HUES64 (cell line): ENCODE measurements around the gene CAMP.

ENCODE experiments used
- H3K27ac ChIP-seq: 2 replicates; pipeline ENCODE4 v1.7.0; 2013; ENCODE audit warnings: low read depth, low read length, inconsistent platforms
- H3K27me3 ChIP-seq: 2 replicates; pipeline ENCODE4 v1.6.1; 2013; ENCODE audit warnings: mild to moderate bottlenecking, low read length; ENCODE audit not compliant: insufficient read depth
- H3K36me3 ChIP-seq: 2 replicates; pipeline ENCODE4 v1.6.1; 2013; ENCODE audit warnings: mild to moderate bottlenecking, low read length; ENCODE audit not compliant: insufficient read depth
- H3K4me1 ChIP-seq: 2 replicates; pipeline ENCODE4 v1.6.1; 2013; ENCODE audit warnings: mild to moderate bottlenecking, low read length, moderate library complexity; ENCODE audit not compliant: insufficient read depth
- H3K4me3 ChIP-seq: 2 replicates; pipeline ENCODE4 v1.5.1; 2013; ENCODE audit warnings: mild to moderate bottlenecking, low read length, moderate library complexity
- H3K9ac ChIP-seq: 2 replicates; pipeline ENCODE4 v1.6.1; 2013; ENCODE audit warnings: mild to moderate bottlenecking, low read depth, low read length
- H3K9me3 ChIP-seq: 2 replicates; pipeline ENCODE4 v1.6.1; 2013; ENCODE audit warnings: low read depth, low read length; ENCODE audit not compliant: insufficient read depth
- WGBS: fragments of 150-250, 120-280 bp; methylation state at CpG from one replicate; pipeline ENCODE4 v1.1.7; 2013; ENCODE audit warnings: missing lambda C conversion rate; 5-methylcytosine and 5-hydroxymethylcytosine counted together

Gene CAMP

GRCh38 chr3:48215466-48215865 lies 7.8 kb upstream of the CAMP start:
- Histone ChIP-seq H3K36me3 (no peaks in the 10 kb centered on the region), H3K9me3 (no peaks in the 10 kb centered on the region), H3K9ac (no peak overlapping the region), H3K4me1 (no peaks in the 10 kb centered on the region), H3K4me3 (no peak overlapping the region), H3K27ac (no peak overlapping the region), H3K27me3 (no peaks in the 10 kb centered on the region)
- WGBS: 96% methylated on average over 4 of the region's 4 CpGs

- 88% methylated on average over 5 of the region's 5 CpGs for WGBS
- no peaks in the 10 kb centered on the region for H3K27me3 ChIP-seq
Observed at GRCh38 chr3:48215876-48216275, 7.4 kb upstream of the CAMP start.

GRCh38 chr3:48217449-48217848 lies 5.8 kb upstream of the CAMP start:
- no peaks in the 10 kb centered on the region for H3K36me3 ChIP-seq
- no peak overlapping the region for H3K27ac ChIP-seq
- H3K4me3 ChIP-seq: no peak overlapping the region
- WGBS: 86% methylated on average over 4 of the region's 4 CpGs
- no peak overlapping the region for H3K9ac ChIP-seq
- no peaks in the 10 kb centered on the region for H3K9me3 ChIP-seq
- H3K4me1 ChIP-seq: no peaks in the 10 kb centered on the region
- no peaks in the 10 kb centered on the region for H3K27me3 ChIP-seq

More at GRCh38 chr3:48215876-48216275, 7.4 kb upstream of the CAMP start:
- no peak overlapping the region for H3K4me3 ChIP-seq
- H3K9me3 ChIP-seq: no peaks in the 10 kb centered on the region
- no peaks in the 10 kb centered on the region for H3K4me1 ChIP-seq
- no peak overlapping the region for H3K27ac ChIP-seq
- no peaks in the 10 kb centered on the region for H3K36me3 ChIP-seq
- H3K9ac ChIP-seq: no peak overlapping the region

- WGBS: 91% methylated on average over 5 of the region's 5 CpGs
- no peaks in the 10 kb centered on the region for H3K4me1 ChIP-seq
Observed at GRCh38 chr3:48218537-48218936, 4.8 kb upstream of the CAMP start.

GRCh38 chr3:48219543-48219942 lies 3.8 kb upstream of the CAMP start:
- Histone ChIP-seq H3K4me1 (no peaks in the 10 kb centered on the region), H3K27me3 (no peaks in the 10 kb centered on the region), H3K36me3 (no peaks in the 10 kb centered on the region), H3K9me3 (no peaks in the 10 kb centered on the region), H3K27ac (no peak overlapping the region), H3K4me3 (no peak overlapping the region), H3K9ac (no peak overlapping the region)
- WGBS: 90% methylated on average over 3 of the region's 3 CpGs

More at GRCh38 chr3:48218537-48218936, 4.8 kb upstream of the CAMP start:
- H3K27me3 ChIP-seq: no peaks in the 10 kb centered on the region
- H3K9ac ChIP-seq: no peak overlapping the region
- no peak overlapping the region for H3K27ac ChIP-seq
- H3K9me3 ChIP-seq: no peaks in the 10 kb centered on the region
- no peaks in the 10 kb centered on the region for H3K36me3 ChIP-seq
- no peak overlapping the region for H3K4me3 ChIP-seq

- H3K4me1 ChIP-seq: no peaks in the 10 kb centered on the region
Observed at GRCh38 chr3:48220746-48221145, 2.5 kb upstream of the CAMP start.

GRCh38 chr3:48225587-48225986 lies 2.3 kb downstream of the CAMP start:
- H3K9me3 ChIP-seq: no peaks in the 10 kb centered on the region
- H3K9ac ChIP-seq: no peak overlapping the region
- no peak overlapping the region for H3K27ac ChIP-seq
- no peaks in the 10 kb centered on the region for H3K36me3 ChIP-seq
- H3K27me3 ChIP-seq: no peaks in the 10 kb centered on the region
- H3K4me1 ChIP-seq: no peaks in the 10 kb centered on the region
- WGBS: 91% methylated on average over 3 of the region's 3 CpGs
- no peak overlapping the region for H3K4me3 ChIP-seq

More at GRCh38 chr3:48220746-48221145, 2.5 kb upstream of the CAMP start:
- 90% methylated on average over 9 of the region's 9 CpGs for WGBS
- Histone ChIP-seq H3K36me3 (no peaks in the 10 kb centered on the region), H3K4me3 (no peak overlapping the region), H3K9me3 (no peaks in the 10 kb centered on the region), H3K27ac (no peak overlapping the region), H3K27me3 (no peaks in the 10 kb centered on the region), H3K9ac (no peak overlapping the region)

GRCh38 chr3:48226939-48227338 lies 3.6 kb downstream of the CAMP start:
- Histone ChIP-seq H3K9me3 (no peaks in the 10 kb centered on the region), H3K27ac (no peak overlapping the region), H3K36me3 (no peaks in the 10 kb centered on the region), H3K4me3 (no peak overlapping the region), H3K4me1 (0 out of 2 replicates have a peak, but pooled peaks cover 5% of the 10 kb centered on the region), H3K27me3 (no peaks in the 10 kb centered on the region), H3K9ac (no peak overlapping the region)
- WGBS: 64% methylated on average over 3 of the region's 3 CpGs

GRCh38 chr3:48232232-48232631 lies 8.9 kb downstream of the CAMP start:
- H3K9ac ChIP-seq: no peak overlapping the region
- H3K36me3 ChIP-seq: no peaks in the 10 kb centered on the region
- WGBS: 88% methylated on average over 4 of the region's 4 CpGs
- H3K27me3 ChIP-seq: no peaks in the 10 kb centered on the region
- no peak overlapping the region for H3K4me3 ChIP-seq
- peaks cover 12% of the 10 kb centered on the region for H3K9me3 ChIP-seq
- peaks cover 8% of the 10 kb centered on the region; the same call in 1 of the 2 replicates for H3K4me1 ChIP-seq
- no peak overlapping the region for H3K27ac ChIP-seq

- Histone ChIP-seq H3K4me1 (peaks cover 8% of the 10 kb centered on the region; the same call in 1 of the 2 replicates), H3K27me3 (no peaks in the 10 kb centered on the region), H3K9ac (no peak overlapping the region), H3K36me3 (no peaks in the 10 kb centered on the region), H3K9me3 (peaks cover 12% of the 10 kb centered on the region), H3K4me3 (no peak overlapping the region), H3K27ac (no peak overlapping the region)
- WGBS: 48% methylated on average over 6 of the region's 6 CpGs
Observed at GRCh38 chr3:48232734-48233133, 9.4 kb downstream of the CAMP start.

GRCh38 chr3:48233542-48233941 lies 10.2 kb downstream of the CAMP start:
- Histone ChIP-seq H3K9me3 (peaks cover 12% of the 10 kb centered on the region), H3K4me1 (peaks cover 8% of the 10 kb centered on the region; the same call in 1 of the 2 replicates), H3K27me3 (no peaks in the 10 kb centered on the region), H3K9ac (no peak overlapping the region), H3K36me3 (no peaks in the 10 kb centered on the region), H3K27ac (no peak overlapping the region), H3K4me3 (no peak overlapping the region)
- 96% methylated on average over 2 of the region's 2 CpGs for WGBS

- peaks cover 12% of the 10 kb centered on the region for H3K9me3 ChIP-seq
- H3K4me3 ChIP-seq: no peak overlapping the region
- no peak overlapping the region for H3K9ac ChIP-seq
- H3K4me1 ChIP-seq: peaks cover 21% of the 10 kb centered on the region
- 100% methylated on average over 1 of the region's 1 CpG for WGBS
- no peaks in the 10 kb centered on the region for H3K36me3 ChIP-seq
- no peaks in the 10 kb centered on the region for H3K27me3 ChIP-seq
- H3K27ac ChIP-seq: no peak overlapping the region
Observed at GRCh38 chr3:48236531-48236930, 13.2 kb downstream of the CAMP start.
